Thoracic aorta (tissue), 2 donors: ENCODE data around the gene CNN2. TPM values are rescaled to one million over a fixed set of nuclear protein-coding genes. Genes with fewer than 3 reads are reported as not detected.

Experiments
- ATAC-seq: fragments of 150-250 bp; one replicate; pipeline ENCODE4 v1.8.0; 2017; ENCODE audit warnings: low read depth; ENCODE audit not compliant: insufficient number of reproducible peaks, low FRiP score
- DNase-seq: peaks from one replicate; pipeline ENCODE4 v3.0.0-alpha.2; 2020; ENCODE audit warnings: low spot score
- H3K27ac ChIP-seq, 2 donors: fragments of 200-600 bp; sonication (generic); 1 replicate in 1 of 2; 2 replicates in 1 of 2; pipeline ENCODE4 v1.5.1; 2016; ENCODE audit warnings: mild to moderate bottlenecking in 2 of 2, moderate library complexity in 2 of 2
- H3K27me3 ChIP-seq: fragments of 200-600 bp; sonication (generic); replicated peaks from 2 replicates; pipeline ENCODE4 v1.6.0; 2016; ENCODE audit warnings: mild to moderate bottlenecking; ENCODE audit not compliant: insufficient read depth
- H3K36me3 ChIP-seq: fragments of 200-600 bp; sonication (generic); one replicate; pipeline ENCODE4 v1.5.1; 2016
- H3K4me1 ChIP-seq, 2 donors: fragments of 200-600 bp; sonication (generic); 1 replicate in 1 of 2; 2 replicates in 1 of 2; pipeline versions ENCODE4 v1.5.1 to v1.6.0; 2016; ENCODE audit warnings: low read depth in 2 of 2, mild to moderate bottlenecking in 1 of 2; ENCODE audit not compliant: control insufficient read depth in 1 of 2
- H3K4me3 ChIP-seq: fragments of 200-600 bp; sonication (generic); 2 replicates; pipeline ENCODE4 v1.5.1; 2016; ENCODE audit warnings: mild to moderate bottlenecking
- H3K9me3 ChIP-seq: fragments of 200-600 bp; sonication (generic); 2 replicates; pipeline ENCODE4 v1.5.1; 2016
- CTCF ChIP-seq: fragments of 200-600 bp; sonication (generic); IDR thresholded peaks from one replicate; pipeline ENCODE4 v1.5.1; 2019; ENCODE audit warnings: antibody characterized with exemption
- total RNA-seq, 2 donors: library from RNA; depleted of rRNA; stranded (reverse); fragments of >200 nt; gene quantifications; one replicate each; pipeline versions ENCODE4 v1.1.0 to v1.2.3, GENCODE V29; 2016

CNN2 gene
- total RNA-seq, 2 donors from 2014 or later, result 96.9 to 193 TPM

GRCh38 chr19:1040476-1041271 lies 14.3 kb downstream of the CNN2 start:
- H3K4me1 ChIP-seq, result peaks cover 12 to 33% of the 10 kb centered on the region in 2 donors
- DNase-seq (no peak), ATAC-seq (no peak)
- H3K9me3 ChIP-seq, result no peaks in the 10 kb centered on the region
- peak overlapping the region; percentile 80 for H3K4me3 ChIP-seq
- no peaks in the 10 kb centered on the region for H3K27me3 ChIP-seq
- no peak for TF ChIP-seq CTCF
- H3K36me3 ChIP-seq, result peaks cover 11% of the 10 kb centered on the region
- H3K27ac ChIP-seq, result no peak overlapping the region

- H3K36me3 ChIP-seq, result peaks cover 5% of the 10 kb centered on the region
- ATAC-seq, result no peak
- no peak overlapping the region for H3K27ac ChIP-seq
- peaks cover 12 to 33% of the 10 kb centered on the region in 2 donors for H3K4me1 ChIP-seq
- DNase-seq, result no peak
- no peaks in the 10 kb centered on the region for H3K9me3 ChIP-seq
- H3K27me3 ChIP-seq, result no peaks in the 10 kb centered on the region
- H3K4me3 ChIP-seq, result peak overlapping the region; percentile 80
- no peak for TF ChIP-seq CTCF
Measured at GRCh38 chr19:1041272-1041834, 14.9 kb downstream of the CNN2 start.

- no peak overlapping the region for H3K27ac ChIP-seq
- H3K36me3 ChIP-seq, result peaks cover 1% of the 10 kb centered on the region
- no peak for TF ChIP-seq CTCF
- DNase-seq (no peak), ATAC-seq (no peak)
- H3K27me3 ChIP-seq, result no peaks in the 10 kb centered on the region
- peaks cover 12 to 33% of the 10 kb centered on the region in 2 donors for H3K4me1 ChIP-seq
- H3K9me3 ChIP-seq, result no peaks in the 10 kb centered on the region
- no peak overlapping the region for H3K4me3 ChIP-seq
Measured at GRCh38 chr19:1041835-1042685, 15.7 kb downstream of the CNN2 start.

GRCh38 chr19:1042689-1043511 lies 16.5 kb downstream of the CNN2 start:
- no peak overlapping the region for H3K4me3 ChIP-seq
- H3K9me3 ChIP-seq, result no peaks in the 10 kb centered on the region
- H3K4me1 ChIP-seq, result peaks cover 12 to 33% of the 10 kb centered on the region in 2 donors
- H3K27me3 ChIP-seq, result no peaks in the 10 kb centered on the region
- ATAC-seq (no peak), DNase-seq (no peak)
- H3K27ac ChIP-seq, result no peak overlapping the region
- TF ChIP-seq CTCF, result no peak
- no peaks in the 10 kb centered on the region for H3K36me3 ChIP-seq
